Liver (tissue), 9 donors: ENCODE data around the gene ECHS1. TPM values are rescaled to one million over a fixed set of nuclear protein-coding genes. Genes with fewer than 3 reads are reported as not detected.
A peak's percentile ranks its signal among the peaks of the same experiment; 100 is the strongest.

ENCODE experiments used
- DNase-seq: peaks from one replicate; pipeline ENCODE4 v3.0.0-alpha.2; 2017; ENCODE audit warnings: low spot score
- H3K27ac ChIP-seq, 2 donors: one replicate each; pipeline ENCODE4 v1.7.0; 2013; ENCODE audit warnings: inconsistent platforms in 2 of 2, low read length in 2 of 2, control low read depth in 1 of 2, low read depth in 1 of 2, mild to moderate bottlenecking in 1 of 2
- H3K27me3 ChIP-seq, 4 donors: one replicate each; pipeline versions ENCODE4 v1.6.1 to v1.7.0; 2013; ENCODE audit warnings: low read length in 3 of 4, inconsistent platforms in 1 of 4, mild to moderate bottlenecking in 1 of 4, moderate library complexity in 1 of 4; ENCODE audit not compliant: control insufficient read depth in 4 of 4, insufficient read depth in 4 of 4
- H3K36me3 ChIP-seq, 4 donors: one replicate each; pipeline versions ENCODE4 v1.6.1 to v1.7.0; 2013; ENCODE audit warnings: low read length in 3 of 4, mild to moderate bottlenecking in 3 of 4, low read depth in 1 of 4, moderate library complexity in 1 of 4; ENCODE audit not compliant: control insufficient read depth in 4 of 4, insufficient read depth in 3 of 4
- H3K4me1 ChIP-seq, 4 donors: one replicate each; pipeline versions ENCODE4 v1.6.1 to v1.7.0; 2013; ENCODE audit warnings: low read length in 3 of 4, mild to moderate bottlenecking in 3 of 4, moderate library complexity in 1 of 4; ENCODE audit not compliant: control insufficient read depth in 4 of 4, insufficient read depth in 4 of 4
- H3K4me3 ChIP-seq, 3 donors: one replicate each; pipeline versions ENCODE4 v1.6.1 to v1.7.0; 2013; ENCODE audit warnings: low read length in 3 of 3, control low read depth in 1 of 3, low read depth in 1 of 3, mild to moderate bottlenecking in 1 of 3
- H3K9ac ChIP-seq, 2 donors: one replicate each; pipeline ENCODE4 v1.7.0; 2013; ENCODE audit warnings: low read length in 2 of 2, mild to moderate bottlenecking in 2 of 2, moderate library complexity in 2 of 2, control low read depth in 1 of 2, low read depth in 1 of 2
- H3K9me3 ChIP-seq, 4 donors: one replicate each; pipeline versions ENCODE4 v1.6.1 to v1.7.0; 2013; ENCODE audit warnings: low read length in 3 of 4; ENCODE audit not compliant: control insufficient read depth in 4 of 4
- ATF3 ChIP-seq: IDR thresholded peaks from 2 replicates; pipeline ENCODE4 v1.6.1; 2016; ENCODE audit warnings: antibody characterized with exemption
- CTCF ChIP-seq: fragments of 150-350 bp; IDR thresholded peaks from 2 replicates; pipeline ENCODE4 v1.5.1; 2017; ENCODE audit warnings: improper control_type of control experiment, low read depth, low read length; ENCODE audit not compliant: missing input control
- EGR1 ChIP-seq, 2 donors: IDR thresholded peaks; 2 replicates each; pipeline ENCODE4 v1.6.1; 2016 to 2018; ENCODE audit warnings: antibody characterized with exemption in 2 of 2, low read depth in 2 of 2
- FOXA2 ChIP-seq: IDR thresholded peaks from 2 replicates; pipeline ENCODE4 v1.6.1; 2016; ENCODE audit warnings: antibody characterized with exemption
- GABPA ChIP-seq, 2 donors: IDR thresholded peaks in 1 of 2; conservative IDR thresholded peaks in 1 of 2; 2 replicates each; pipeline ENCODE4 v1.6.1; 2016; ENCODE audit warnings: antibody characterized with exemption in 2 of 2, mild to moderate bottlenecking in 1 of 2, moderate library complexity in 1 of 2
- HNF4A ChIP-seq, 2 donors: conservative IDR thresholded peaks; 2 replicates each; pipeline ENCODE4 v1.6.1; 2016; ENCODE audit warnings: antibody characterized with exemption in 2 of 2, mild to moderate bottlenecking in 2 of 2
- HNF4G ChIP-seq: IDR thresholded peaks from 2 replicates; pipeline ENCODE4 v1.6.1; 2016; ENCODE audit warnings: antibody characterized with exemption
- JUND ChIP-seq, 2 donors: IDR thresholded peaks; 2 replicates each; pipeline ENCODE4 v1.6.1; 2016; ENCODE audit warnings: antibody characterized with exemption in 2 of 2
- MAX ChIP-seq: IDR thresholded peaks from 2 replicates; pipeline ENCODE4 v1.6.1; 2016; ENCODE audit warnings: antibody characterized with exemption
- NR2F2 ChIP-seq: IDR thresholded peaks from 2 replicates; pipeline ENCODE4 v1.6.1; 2016; ENCODE audit warnings: antibody characterized with exemption
- RAD21 ChIP-seq, 2 donors: IDR thresholded peaks; 2 replicates each; pipeline ENCODE4 v1.6.1; 2016; ENCODE audit warnings: antibody characterized with exemption in 2 of 2, mild to moderate bottlenecking in 2 of 2
- RXRA ChIP-seq, 2 donors: IDR thresholded peaks; 2 replicates each; pipeline ENCODE4 v1.6.1; 2017 to 2018; ENCODE audit warnings: antibody characterized with exemption in 2 of 2, mild to moderate bottlenecking in 1 of 2
- SP1 ChIP-seq: IDR thresholded peaks from 2 replicates; pipeline ENCODE4 v1.6.1; 2018; ENCODE audit warnings: antibody characterized with exemption, mild to moderate bottlenecking
- TAF1 ChIP-seq: conservative IDR thresholded peaks from 2 replicates; pipeline ENCODE4 v1.6.1; 2016; ENCODE audit warnings: antibody characterized with exemption, mild to moderate bottlenecking
- YY1 ChIP-seq: IDR thresholded peaks from 2 replicates; pipeline ENCODE4 v1.6.1; 2016; ENCODE audit warnings: antibody characterized with exemption, mild to moderate bottlenecking
- WGBS: extraction: QIAGEN DNeasy Blood & Tissue Kit; methylation state at CpG from one replicate; pipeline ENCODE4 v1.1.7; 2013; 5-methylcytosine and 5-hydroxymethylcytosine counted together
- polyA plus RNA-seq, 2 donors: library from polyadenylated mRNA; stranded (reverse) in 1 of 2; unstranded in 1 of 2; fragments of 200-250 nt in 1 of 2; fragments of >200 nt in 1 of 2; fragmentation: Nextera tagmentation in 1 of 2; extraction: Ambion mirVana in 1 of 2; gene quantifications; one replicate each; pipeline versions ENCODE4 v1.2.1 to v1.2.3, GENCODE V29; 2013 to 2015
- total RNA-seq, 2 donors: library from RNA; depleted of rRNA; stranded (reverse); fragments of >200 nt; gene quantifications; one replicate each; pipeline ENCODE4 v1.2.3, GENCODE V29; 2014
- TF ChIP-seq, protein P1 (sequence below): IDR thresholded peaks from 2 replicates; pipeline ENCODE4 v1.6.1; 2016; ENCODE audit warnings: antibody characterized with exemption
- TF ChIP-seq, protein P2 (sequence below): IDR thresholded peaks from 2 replicates; pipeline ENCODE4 v1.6.1; 2016; ENCODE audit warnings: antibody characterized with exemption, mild to moderate bottlenecking
- donor health status: healthy.
- donor health status: healthy.
- donor health status: healthy.
- donor health status: healthy.
- donor health status: healthy.

The ECHS1 gene
- total and polyA plus RNA-seq, 4 donors = 41.5 to 849 (median 354) TPM

- Histone ChIP-seq H3K9me3 (no peaks in the 10 kb centered on the region), H3K4me3 (peak within 1 kb of the TSS; percentile 69 to 86 (median 70)), H3K9ac (peak within 1 kb of the TSS; percentile 54 to 61), H3K36me3 (peaks cover 0 to 12% (median 5%) of the 10 kb centered on the region in 4 donors), H3K27me3 (no peaks in the 10 kb centered on the region), H3K27ac (peak within 1 kb of the TSS; percentile 65 to 94), H3K4me1 (peaks cover 12 to 49% (median 26%) of the 10 kb centered on the region in 4 donors)
- peak; percentile 71 for DNase-seq
- 5% methylated on average over 69 of the region's 78 CpGs for WGBS
- TF ChIP-seq, protein P1, sequence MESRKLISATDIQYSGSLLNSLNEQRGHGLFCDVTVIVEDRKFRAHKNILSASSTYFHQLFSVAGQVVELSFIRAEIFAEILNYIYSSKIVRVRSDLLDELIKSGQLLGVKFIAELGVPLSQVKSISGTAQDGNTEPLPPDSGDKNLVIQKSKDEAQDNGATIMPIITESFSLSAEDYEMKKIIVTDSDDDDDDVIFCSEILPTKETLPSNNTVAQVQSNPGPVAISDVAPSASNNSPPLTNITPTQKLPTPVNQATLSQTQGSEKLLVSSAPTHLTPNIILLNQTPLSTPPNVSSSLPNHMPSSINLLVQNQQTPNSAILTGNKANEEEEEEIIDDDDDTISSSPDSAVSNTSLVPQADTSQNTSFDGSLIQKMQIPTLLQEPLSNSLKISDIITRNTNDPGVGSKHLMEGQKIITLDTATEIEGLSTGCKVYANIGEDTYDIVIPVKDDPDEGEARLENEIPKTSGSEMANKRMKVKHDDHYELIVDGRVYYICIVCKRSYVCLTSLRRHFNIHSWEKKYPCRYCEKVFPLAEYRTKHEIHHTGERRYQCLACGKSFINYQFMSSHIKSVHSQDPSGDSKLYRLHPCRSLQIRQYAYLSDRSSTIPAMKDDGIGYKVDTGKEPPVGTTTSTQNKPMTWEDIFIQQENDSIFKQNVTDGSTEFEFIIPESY = no peak
- TF ChIP-seq HNF4G (no peak), JUND (IDR thresholded peaks at IDR 0.05) (no peak), SP1 (no peak), MAX (no peak), YY1 (no peak), TAF1 (no peak), EGR1 (IDR thresholded peaks at IDR 0.05; ENCODE audit: low read depth in 2 of 2) (no peak), FOXA2 (no peak), ATF3 (no peak)
These were observed 6.1 kb upstream of the ECHS1 start, which contains the start of gene PAOX for GRCh38 chr10:133379152-133379800. Gene PAOX, plus strand, starts transcription at chr10:133379262. Its CDS starts 55 bp downstream, at chr10:133379317.

- peaks cover 0 to 6% (median under 1%) of the 10 kb centered on the region in 4 donors for H3K36me3 ChIP-seq
- TF ChIP-seq JUND (IDR thresholded peaks at IDR 0.05) (peak in 1 of 2 donors; percentile 9), GABPA (IDR thresholded peaks at IDR 0.05 in 1 of 2, conservative IDR thresholded peaks at IDR 0.05 in 1 of 2) (peak in 1 of 2 donors; percentile 33), YY1 (peak; percentile 57), SP1 (peak; percentile 96), CTCF (no peak), NR2F2 (peak; percentile 66), TAF1 (no peak), HNF4G (peak; percentile 100), MAX (peak; percentile 65), EGR1 (IDR thresholded peaks at IDR 0.05; ENCODE audit: low read depth in 2 of 2) (no peak), RAD21 (IDR thresholded peaks at IDR 0.05) (peak in 1 of 2 donors; percentile 42), HNF4A (conservative IDR thresholded peaks at IDR 0.05) (peak; percentile 100), RXRA (IDR thresholded peaks at IDR 0.05) (peak; percentile 80 to 84)
- TF ChIP-seq, protein P1 = peak; percentile 83
- TF ChIP-seq, protein P2, sequence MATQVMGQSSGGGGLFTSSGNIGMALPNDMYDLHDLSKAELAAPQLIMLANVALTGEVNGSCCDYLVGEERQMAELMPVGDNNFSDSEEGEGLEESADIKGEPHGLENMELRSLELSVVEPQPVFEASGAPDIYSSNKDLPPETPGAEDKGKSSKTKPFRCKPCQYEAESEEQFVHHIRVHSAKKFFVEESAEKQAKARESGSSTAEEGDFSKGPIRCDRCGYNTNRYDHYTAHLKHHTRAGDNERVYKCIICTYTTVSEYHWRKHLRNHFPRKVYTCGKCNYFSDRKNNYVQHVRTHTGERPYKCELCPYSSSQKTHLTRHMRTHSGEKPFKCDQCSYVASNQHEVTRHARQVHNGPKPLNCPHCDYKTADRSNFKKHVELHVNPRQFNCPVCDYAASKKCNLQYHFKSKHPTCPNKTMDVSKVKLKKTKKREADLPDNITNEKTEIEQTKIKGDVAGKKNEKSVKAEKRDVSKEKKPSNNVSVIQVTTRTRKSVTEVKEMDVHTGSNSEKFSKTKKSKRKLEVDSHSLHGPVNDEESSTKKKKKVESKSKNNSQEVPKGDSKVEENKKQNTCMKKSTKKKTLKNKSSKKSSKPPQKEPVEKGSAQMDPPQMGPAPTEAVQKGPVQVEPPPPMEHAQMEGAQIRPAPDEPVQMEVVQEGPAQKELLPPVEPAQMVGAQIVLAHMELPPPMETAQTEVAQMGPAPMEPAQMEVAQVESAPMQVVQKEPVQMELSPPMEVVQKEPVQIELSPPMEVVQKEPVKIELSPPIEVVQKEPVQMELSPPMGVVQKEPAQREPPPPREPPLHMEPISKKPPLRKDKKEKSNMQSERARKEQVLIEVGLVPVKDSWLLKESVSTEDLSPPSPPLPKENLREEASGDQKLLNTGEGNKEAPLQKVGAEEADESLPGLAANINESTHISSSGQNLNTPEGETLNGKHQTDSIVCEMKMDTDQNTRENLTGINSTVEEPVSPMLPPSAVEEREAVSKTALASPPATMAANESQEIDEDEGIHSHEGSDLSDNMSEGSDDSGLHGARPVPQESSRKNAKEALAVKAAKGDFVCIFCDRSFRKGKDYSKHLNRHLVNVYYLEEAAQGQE = peak; percentile 59
- H3K27ac ChIP-seq = peak overlapping the region; percentile 65 to 94
- 3% methylated on average over 84 of the region's 90 CpGs for WGBS
- H3K9ac ChIP-seq = peak overlapping the region; percentile 54 to 61
- H3K4me1 ChIP-seq = peaks cover 12 to 54% (median 30%) of the 10 kb centered on the region in 4 donors
- peak; percentile 73 for DNase-seq
- no peaks in the 10 kb centered on the region for H3K27me3 ChIP-seq
- H3K4me3 ChIP-seq = peak overlapping the region; percentile 58 to 70 (median 63)
- H3K9me3 ChIP-seq = no peaks in the 10 kb centered on the region
These were observed 5.3 kb upstream of the ECHS1 start for GRCh38 chr10:133378251-133379096.
